H1 (cell line): Measurements from ENCODE around the gene CD1B. TPM values are rescaled to one million over a fixed set of nuclear protein-coding genes. Genes with fewer than 3 reads are reported as not detected.

Experiments
- SIN3A ChIP-seq, 2 experiments: IDR thresholded peaks in 1 of 2; conservative IDR thresholded peaks in 1 of 2; 2 replicates each; pipeline ENCODE4 v1.6.1; 2011 to 2012; ENCODE audit warnings: low read length in 2 of 2, improper control_type of control experiment in 1 of 2, low read depth in 1 of 2, mild to moderate bottlenecking in 1 of 2
- polyA plus RNA-seq, 7 experiments: library from polyadenylated mRNA; depleted of rRNA in 3 of 7; stranded (reverse) in 5 of 7; unstranded in 2 of 7; fragments of >200 nt in 5 of 7; fragments of 200-250 nt in 2 of 7; gene quantifications; 1 replicate in 5 of 7; 2 replicates in 1 of 7; 4 replicates in 1 of 7; pipeline versions ENCODE4 v1.2.1 to v1.2.3, GENCODE V29; 2011 to 2013; ENCODE audit warnings: missing spikeins in 2 of 7, mixed read lengths in 2 of 7
- total RNA-seq: library from RNA; stranded (reverse); fragmentation: NEBNext Ultra II Directional; extraction: Animal tissue kit (Norgen Biotek cat#: 25700); gene quantifications from 2 replicates; pipeline ENCODE4 v1.2.1, GENCODE V29; 2021

CD1B gene
- total and polyA plus RNA-seq, 2 of the 8 experiments (the other 6 are each of a cell fraction or from before 2014, with no cell fraction given): not detected

DNA sequence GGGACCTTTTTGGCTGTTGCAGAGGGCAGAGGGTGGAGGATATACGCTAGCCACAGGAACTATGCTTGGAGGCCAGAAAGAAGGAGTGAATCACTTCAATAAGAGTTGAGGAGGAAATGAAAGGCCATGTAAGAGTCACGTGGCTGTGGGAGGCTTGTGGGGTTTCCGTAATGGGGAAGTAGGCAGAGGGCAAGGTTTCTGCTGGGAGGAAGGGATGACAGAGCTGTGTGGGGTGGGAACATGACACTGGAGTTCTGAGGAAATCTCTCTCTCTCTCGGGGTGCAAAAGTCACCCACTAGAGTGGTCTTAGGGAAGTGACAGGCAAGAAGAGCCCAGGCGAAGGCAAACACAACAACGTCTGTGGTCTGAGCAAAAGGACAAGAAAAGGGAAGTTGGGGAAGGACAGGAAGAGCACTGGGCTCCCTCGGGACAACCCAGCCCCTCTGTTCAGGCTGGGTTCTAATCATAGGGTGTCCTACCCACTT lies 45.5 kb downstream of the CD1B start (continued):
- TF ChIP-seq SIN3A (conservative IDR thresholded peaks at IDR 0.05 in 1 of 2, IDR thresholded peaks at IDR 0.05 in 1 of 2; ENCODE audit: low read depth in 1 of 2, low read length in 2 of 2): no peak
